LNCAP (cell line): ENCODE measurements around the gene BBC3.

Source experiments
- CTCF ChIP-seq: fragments of 450-650 bp; IDR thresholded peaks from 2 replicates; pipeline ENCODE4 v1.5.1; 2017; ENCODE audit warnings: mild to moderate bottlenecking

Gene BBC3

GRCh38 chr19:47225746-47226425 lies 5.1 kb downstream of the BBC3 start:
- no peak for TF ChIP-seq CTCF

GRCh38 chr19:47221890-47222289 lies 9.1 kb downstream of the BBC3 start:
- TF ChIP-seq CTCF: no peak

GRCh38 chr19:47221080-47221841 lies 9.7 kb downstream of the BBC3 start:
- TF ChIP-seq CTCF: no peak

- TF ChIP-seq CTCF: no peak
Measured at GRCh38 chr19:47215581-47215980, 15.4 kb downstream of the BBC3 start.

- peak; percentile 53 for TF ChIP-seq CTCF
Measured at GRCh38 chr19:47210689-47211316, 20.2 kb downstream of the BBC3 start.

GRCh38 chr19:47210180-47210490 lies 20.9 kb downstream of the BBC3 start:
- no peak for TF ChIP-seq CTCF

GRCh38 chr19:47209319-47210179 lies 21.4 kb downstream of the BBC3 start:
- TF ChIP-seq CTCF: no peak
